ENCODE measurements around the gene SLC1A6. TPM values are rescaled to one million over a fixed set of nuclear protein-coding genes. Genes with fewer than 3 reads are reported as not detected.

SLC1A6 gene
- total RNA-seq, 3 donors from 2014 or later (not counting 1 experiment from before 2014, with no cell fraction given): not detected

DNA sequence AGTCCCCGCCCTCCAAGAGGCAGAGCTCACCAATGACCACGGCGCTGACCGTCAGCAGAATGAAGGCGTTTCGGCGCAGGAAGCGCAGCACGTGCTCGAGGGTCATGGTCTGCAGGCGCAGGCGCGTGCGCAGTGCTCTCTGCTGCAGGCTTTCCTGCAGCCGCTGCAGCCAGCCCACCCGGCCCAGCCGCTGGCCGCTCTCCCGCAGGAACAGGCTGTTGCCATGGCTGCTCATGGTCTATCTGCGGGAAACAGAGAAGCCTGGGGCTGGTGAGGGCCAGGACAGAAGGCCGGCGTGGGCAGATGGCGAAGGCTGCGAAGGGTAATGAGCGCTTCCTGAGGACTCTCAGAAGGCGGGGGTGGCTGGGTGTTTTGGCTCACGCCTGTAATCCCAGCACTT is 7.0 kb downstream of the SLC1A6 start:
- Histone ChIP-seq H3K27ac (ENCODE audit: low read length) (no peak overlapping the region), H3K4me1 (ENCODE audit: control insufficient read depth, insufficient read depth, low read length) (no peaks in the 10 kb centered on the region), H3K36me3 (ENCODE audit: control insufficient read depth, insufficient read depth, low read length) (no peaks in the 10 kb centered on the region), H3K4me3 (ENCODE audit: low read length) (no peak overlapping the region), H3K27me3 (ENCODE audit: control insufficient read depth, insufficient read depth, low read length) (no peaks in the 10 kb centered on the region), H3K9me3 (ENCODE audit: control insufficient read depth, insufficient read depth, low read length) (no peaks in the 10 kb centered on the region)
- no peaks in the 10 kb centered on the region for H3K9me3 Mint-ChIP-seq
- H3K27ac Mint-ChIP-seq: no peak overlapping the region
- peaks cover 12 to 26% of the 10 kb centered on the region in 2 donors for H3K27me3 Mint-ChIP-seq (ENCODE audit: low read depth in 2 of 2)
- H3K4me3 Mint-ChIP-seq: no peak overlapping the region
- intact Hi-C loops (cut with micrococcal nuclease): no loop called here
- no peak for DNase-seq
- H3K36me3 Mint-ChIP-seq: no peaks in the 10 kb centered on the region
- 93% methylated on average over 27 of the region's 27 CpGs for WGBS (ENCODE audit: insufficient coverage)
- TF ChIP-seq CTCF (IDR thresholded peaks at IDR 0.05): no peak
- H3K4me1 Mint-ChIP-seq: peaks cover 0 to 3% of the 10 kb centered on the region in 2 donors
- no peak for ATAC-seq

DNA sequence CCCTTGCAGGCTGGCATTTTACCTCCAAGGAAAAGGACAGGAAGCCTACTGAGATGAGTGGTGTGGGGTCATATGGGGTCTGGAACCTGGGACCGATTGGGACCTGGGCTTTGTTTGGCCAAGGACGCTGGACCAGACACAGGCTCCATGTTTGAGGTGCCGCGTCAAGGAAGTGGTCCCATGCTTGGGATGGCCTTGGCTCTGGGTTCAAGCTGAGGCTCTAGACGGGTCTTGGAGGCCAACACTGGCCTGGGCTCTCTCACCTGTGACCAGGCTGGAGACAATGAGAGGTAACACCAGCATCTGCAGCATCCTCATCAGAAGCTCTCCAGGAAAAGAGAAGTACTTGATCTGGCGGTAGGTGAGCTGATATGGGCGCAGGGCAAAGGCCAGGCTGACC is 8.2 kb downstream of the SLC1A6 start:
- 84% methylated on average over 7 of the region's 7 CpGs for whole genome bisulfite sequencing (ENCODE audit: insufficient coverage)
- Histone ChIP-seq H3K4me3 (ENCODE audit: low read length) (no peak overlapping the region), H3K4me1 (ENCODE audit: control insufficient read depth, insufficient read depth, low read length) (peaks cover 3% of the 10 kb centered on the region), H3K27ac (ENCODE audit: low read length) (no peak overlapping the region), H3K36me3 (ENCODE audit: control insufficient read depth, insufficient read depth, low read length) (no peaks in the 10 kb centered on the region), H3K27me3 (ENCODE audit: control insufficient read depth, insufficient read depth, low read length) (no peaks in the 10 kb centered on the region), H3K9me3 (ENCODE audit: control insufficient read depth, insufficient read depth, low read length) (no peaks in the 10 kb centered on the region)
- ATAC-seq (no peak), DNase-seq (no peak)
- intact Hi-C loops (cut with micrococcal nuclease): no loop called here
- Mint-ChIP-seq H3K4me3 (no peak overlapping the region), H3K4me1 (peaks cover 6 to 8% of the 10 kb centered on the region in 2 donors), H3K27me3 (ENCODE audit: low read depth in 2 of 2) (peaks cover 12 to 19% of the 10 kb centered on the region in 2 donors), H3K36me3 (no peaks in the 10 kb centered on the region), H3K27ac (no peak overlapping the region), H3K9me3 (no peaks in the 10 kb centered on the region)
- TF ChIP-seq CTCF (IDR thresholded peaks at IDR 0.05): no peak

DNA sequence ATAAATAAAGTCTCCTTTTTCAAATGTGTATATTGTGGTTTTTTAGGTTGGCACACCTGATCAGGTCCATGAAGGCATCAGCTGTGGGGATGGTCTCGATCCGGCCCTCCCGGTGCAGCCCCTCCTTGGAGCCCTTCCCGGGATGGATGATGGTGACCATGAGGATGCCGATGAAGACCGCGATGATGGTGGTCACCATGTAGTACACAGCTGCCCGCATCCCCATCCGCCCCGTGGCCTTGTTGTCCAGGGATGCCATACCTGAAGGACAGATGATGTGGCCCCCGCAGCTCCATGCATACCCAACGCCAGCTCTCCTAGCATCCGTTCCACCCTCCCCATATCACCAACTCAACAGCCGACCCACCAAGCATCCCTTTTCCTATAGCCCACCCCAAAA is 11.4 kb downstream of the SLC1A6 start:
- no peaks in the 10 kb centered on the region for H3K36me3 Mint-ChIP-seq
- H3K4me3 ChIP-seq (ENCODE audit: low read length): no peak overlapping the region
- TF ChIP-seq CTCF (IDR thresholded peaks at IDR 0.05): no peak
- H3K36me3 ChIP-seq (ENCODE audit: control insufficient read depth, insufficient read depth, low read length): no peaks in the 10 kb centered on the region
- ATAC-seq (no peak), DNase-seq (no peak)
- 92% methylated on average over 14 of the region's 14 CpGs for WGBS (ENCODE audit: insufficient coverage)
- H3K27ac ChIP-seq (ENCODE audit: low read length): no peak overlapping the region
- no peaks in the 10 kb centered on the region for H3K9me3 Mint-ChIP-seq
- H3K4me3 Mint-ChIP-seq: no peak overlapping the region
- peaks cover 3% of the 10 kb centered on the region for H3K4me1 ChIP-seq (ENCODE audit: control insufficient read depth, insufficient read depth, low read length)
- peaks cover 6 to 10% of the 10 kb centered on the region in 2 donors for H3K27me3 Mint-ChIP-seq (ENCODE audit: low read depth in 2 of 2)
- H3K9me3 ChIP-seq (ENCODE audit: control insufficient read depth, insufficient read depth, low read length): no peaks in the 10 kb centered on the region
- peaks cover 6 to 8% of the 10 kb centered on the region in 2 donors for H3K4me1 Mint-ChIP-seq
- H3K27me3 ChIP-seq (ENCODE audit: control insufficient read depth, insufficient read depth, low read length): no peaks in the 10 kb centered on the region
- no peak overlapping the region for H3K27ac Mint-ChIP-seq
- intact Hi-C loops (cut with micrococcal nuclease): no loop called here

- H3K4me1 Mint-ChIP-seq: peaks cover under 1 to 2% of the 10 kb centered on the region in 2 donors
- no peak for TF ChIP-seq CTCF (IDR thresholded peaks at IDR 0.05)
Observed at GRCh38 chr19:14961956-14962685, 17.5 kb downstream of the SLC1A6 start.

More at GRCh38 chr19:14961956-14962685, 17.5 kb downstream of the SLC1A6 start:
- DNase-seq (no peak), ATAC-seq (no peak)
- H3K9me3 ChIP-seq (ENCODE audit: control insufficient read depth, insufficient read depth, low read length): peaks cover 11% of the 10 kb centered on the region
- intact Hi-C loops (cut with micrococcal nuclease): no loop called here
- H3K27ac ChIP-seq (ENCODE audit: low read length): no peak overlapping the region
- Mint-ChIP-seq H3K27me3 (ENCODE audit: low read depth in 2 of 2) (peaks cover 0 to 3% of the 10 kb centered on the region in 2 donors), H3K4me3 (no peak overlapping the region), H3K36me3 (no peaks in the 10 kb centered on the region), H3K9me3 (peaks cover under 1 to 4% of the 10 kb centered on the region in 2 donors), H3K27ac (no peak overlapping the region)
- 90% methylated on average over 21 of the region's 24 CpGs for WGBS (ENCODE audit: insufficient coverage)
- H3K4me1 ChIP-seq (ENCODE audit: control insufficient read depth, insufficient read depth, low read length): peaks cover 1% of the 10 kb centered on the region
- H3K36me3 ChIP-seq (ENCODE audit: control insufficient read depth, insufficient read depth, low read length): no peaks in the 10 kb centered on the region
- H3K27me3 ChIP-seq (ENCODE audit: control insufficient read depth, insufficient read depth, low read length): no peaks in the 10 kb centered on the region
- H3K4me3 ChIP-seq (ENCODE audit: low read length): no peak overlapping the region

Measured in natural killer cell (primary cell).